Astrocyte of the cerebellum (primary cell): Measurements from ENCODE around the gene NACA2.
A peak's percentile ranks its signal among the peaks of the same experiment; 100 is the strongest.
"Not testable (repeated sequence)": the region's sequence is repeated elsewhere in the genome, so short reads cannot be mapped to it uniquely, and the experiment has no call there.

ENCODE experiments used
- DNase-seq: peaks from one replicate; pipeline ENCODE4 v3.0.0-alpha.2; 2011; ENCODE audit warnings: low read depth
- H3K4me3 ChIP-seq: 2 replicates; pipeline ENCODE4 v1.5.1; 2011; ENCODE audit warnings: mild to moderate bottlenecking, low read depth, low read length, moderate library complexity
- CTCF ChIP-seq: IDR thresholded peaks from 2 replicates; pipeline ENCODE4 v1.5.1; 2012; ENCODE audit warnings: low read length, low read depth, moderate library complexity, mild to moderate bottlenecking; ENCODE audit errors: missing control alignments
- in situ Hi-C: cut with HindIII; loops from 2 replicates; pipeline ENCODE4 v1.10.0; 2017; ENCODE audit warnings: low sequenced_read_pairs

The NACA2 gene

GRCh38 chr17:61556224-61557188, 34.5 kb downstream of the NACA2 start:
- in situ Hi-C loops, result loop anchor here (5.0 to 10.0 kb wide), 2 partner anchors 44 to 132 kb away; no protein-coding TSS in a partner anchor
- peak; percentile 49 for DNase-seq
- no peak for TF ChIP-seq CTCF
- no peak overlapping the region for H3K4me3 ChIP-seq

- no peak for DNase-seq
- H3K4me3 ChIP-seq, result no peak overlapping the region
- in situ Hi-C loops, result loop anchor here (5.0 to 10.0 kb wide), 2 partner anchors 43 to 130 kb away; no protein-coding TSS in a partner anchor
- no peak for TF ChIP-seq CTCF
Observed at GRCh38 chr17:61555127-61555566, 35.9 kb downstream of the NACA2 start.

- in situ Hi-C loops, result loop anchor here (10.0 kb wide), 1 partner anchor 129 kb away; no protein-coding TSS in a partner anchor
- H3K4me3 ChIP-seq, result no peak overlapping the region
- no peak for TF ChIP-seq CTCF
- DNase-seq, result no peak
Observed at GRCh38 chr17:61554209-61554608, 36.8 kb downstream of the NACA2 start.

- not testable (repeated sequence) for DNase-seq, H3K4me3 ChIP-seq
- in situ Hi-C loops, result loop anchor here (10.0 kb wide), 1 partner anchor 128 kb away; no protein-coding TSS in a partner anchor
Observed at GRCh38 chr17:61552560-61552959, 38.5 kb downstream of the NACA2 start.

GRCh38 chr17:61551255-61551742, 39.7 kb downstream of the NACA2 start:
- no peak overlapping the region for H3K4me3 ChIP-seq
- peak; percentile 50 for TF ChIP-seq CTCF
- in situ Hi-C loops, result loop anchor here (10.0 kb wide), 1 partner anchor 126 kb away; no protein-coding TSS in a partner anchor
- peak; percentile 48 for DNase-seq

- in situ Hi-C loops, result no loop called here
- H3K4me3 ChIP-seq, result no peak overlapping the region
- DNase-seq, result no peak
- no peak for TF ChIP-seq CTCF
Observed at GRCh38 chr17:61547113-61547512, 43.9 kb downstream of the NACA2 start.
